Colonic mucosa (tissue), 4 donors: Measurements from ENCODE around the gene C16orf74. TPM values are rescaled to one million over a fixed set of nuclear protein-coding genes. Genes with fewer than 3 reads are reported as not detected.

Experiments
- DNase-seq: peaks from one replicate; pipeline ENCODE4 v3.0.0-alpha.2; 2020
- H3K27ac ChIP-seq: fragments of 200-600 bp; one replicate; pipeline ENCODE4 v1.8.0; 2021
- H3K27me3 ChIP-seq: fragments of 200-600 bp; one replicate; pipeline ENCODE4 v1.8.0; 2021
- H3K36me3 ChIP-seq: fragments of 200-600 bp; one replicate; pipeline ENCODE4 v1.8.0; 2021
- H3K4me1 ChIP-seq: fragments of 200-600 bp; one replicate; pipeline ENCODE4 v1.8.0; 2021; ENCODE audit warnings: mild to moderate bottlenecking
- H3K4me3 ChIP-seq: fragments of 200-600 bp; one replicate; pipeline ENCODE4 v1.8.0; 2021
- H3K9ac ChIP-seq, 2 donors: one replicate each; pipeline ENCODE4 v1.7.0; 2013; ENCODE audit warnings: control low read depth in 2 of 2, low read depth in 2 of 2, low read length in 2 of 2
- H3K9me3 ChIP-seq: fragments of 200-600 bp; one replicate; pipeline ENCODE4 v1.8.0; 2021
- CTCF ChIP-seq: fragments of 200-600 bp; IDR thresholded peaks from one replicate; pipeline ENCODE4 v1.8.0; 2022; ENCODE audit warnings: antibody characterized with exemption, mild to moderate bottlenecking
- intact Hi-C: fragments of 100-400 bp; cut with DNase I; formaldehyde crosslinking; loops from one replicate; pipeline ENCODE4 v1.14.1; 2022
- total RNA-seq, 2 donors: library from RNA; stranded (reverse); fragmentation: NEBNext Ultra II Directional in 1 of 2; extraction: Animal tissue kit (Norgen Biotek cat#: 25700) in 1 of 2; gene quantifications; one replicate each; pipeline ENCODE4 v1.2.1, GENCODE V29; 2021
- donor health status: healthy.
- donor health status: DM: no; HTN: no; CAD: no.
- donor health status: DM: no; HTN: no; CAD: no.

Gene C16orf74
- total RNA-seq, 2 donors from 2014 or later: 0.37 to 0.96 TPM

DNA sequence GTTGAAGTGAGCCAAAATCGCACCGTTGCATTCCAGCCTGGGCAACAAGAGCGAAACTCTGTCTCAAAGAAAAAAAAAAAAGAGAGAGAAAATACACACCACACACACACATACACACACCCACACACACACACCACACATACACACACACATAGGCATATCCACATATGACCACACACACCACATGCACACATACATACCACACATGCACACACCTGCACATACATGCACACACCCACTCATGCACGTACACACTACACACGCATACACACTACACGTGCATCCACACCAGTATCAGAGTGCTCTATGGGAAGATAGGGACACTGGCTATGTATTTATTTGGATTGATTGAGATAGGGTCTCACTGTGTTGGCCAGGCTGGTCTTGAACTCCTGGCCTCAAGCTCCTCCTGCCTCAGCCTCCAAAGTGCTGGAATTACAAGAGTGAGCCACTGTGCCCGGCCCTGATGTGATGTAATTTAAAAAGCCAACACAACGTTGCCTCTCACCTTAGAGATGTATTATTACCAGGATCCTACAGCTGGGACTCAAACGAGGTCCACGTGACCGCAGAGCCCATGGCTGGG is 44.4 kb downstream of the C16orf74 start:
- intact Hi-C loops: no loop called here
- Histone ChIP-seq H3K36me3 (no peaks in the 10 kb centered on the region), H3K9me3 (no peaks in the 10 kb centered on the region), H3K4me3 (no peak overlapping the region), H3K27me3 (no peaks in the 10 kb centered on the region), H3K4me1 (no peaks in the 10 kb centered on the region), H3K9ac (no peak overlapping the region), H3K27ac (no peak overlapping the region)
- DNase-seq: no peak
- no peak for TF ChIP-seq CTCF

GRCh38 chr16:85704900-85705846 is 45.7 kb downstream of the C16orf74 start:
- H3K4me1 ChIP-seq: no peaks in the 10 kb centered on the region
- H3K9me3 ChIP-seq: no peaks in the 10 kb centered on the region
- H3K9ac ChIP-seq: no peak overlapping the region
- DNase-seq: no peak
- no peak overlapping the region for H3K4me3 ChIP-seq
- H3K36me3 ChIP-seq: no peaks in the 10 kb centered on the region
- intact Hi-C loops: no loop called here
- H3K27me3 ChIP-seq: no peaks in the 10 kb centered on the region
- no peak overlapping the region for H3K27ac ChIP-seq
- TF ChIP-seq CTCF: no peak

DNA sequence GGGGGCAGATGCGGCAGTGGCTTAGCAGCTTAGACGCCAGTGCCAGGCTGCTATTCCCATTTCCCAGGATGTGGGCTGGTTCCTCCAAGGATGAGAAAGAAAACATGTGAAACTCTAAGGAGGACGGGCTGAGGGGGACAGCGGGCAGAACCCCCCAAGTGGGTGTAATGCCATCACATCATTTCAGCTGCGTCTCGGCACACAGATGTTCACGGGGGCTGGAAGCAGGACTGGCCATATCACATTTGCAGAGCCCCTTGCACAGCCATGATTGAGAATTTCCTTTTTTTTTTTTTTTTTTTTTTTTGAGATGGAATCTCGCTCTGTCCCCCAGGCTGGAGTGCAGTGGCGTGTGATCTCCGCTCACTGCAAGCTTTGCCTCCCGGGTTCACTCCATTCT is 46.9 kb downstream of the C16orf74 start:
- no peak for TF ChIP-seq CTCF
- no peak overlapping the region for H3K27ac ChIP-seq
- intact Hi-C loops: no loop called here
- H3K9ac ChIP-seq: no peak overlapping the region
- no peaks in the 10 kb centered on the region for H3K9me3 ChIP-seq
- DNase-seq: no peak
- H3K4me1 ChIP-seq: no peaks in the 10 kb centered on the region
- no peaks in the 10 kb centered on the region for H3K36me3 ChIP-seq
- H3K4me3 ChIP-seq: no peak overlapping the region
- H3K27me3 ChIP-seq: no peaks in the 10 kb centered on the region

GRCh38 chr16:85699628-85700027 is 51.3 kb downstream of the C16orf74 start:
- Histone ChIP-seq H3K27me3 (no peaks in the 10 kb centered on the region), H3K9me3 (no peaks in the 10 kb centered on the region), H3K9ac (no peak overlapping the region), H3K36me3 (no peaks in the 10 kb centered on the region), H3K4me3 (no peak overlapping the region), H3K4me1 (no peaks in the 10 kb centered on the region), H3K27ac (no peak overlapping the region)
- TF ChIP-seq CTCF: no peak
- DNase-seq: no peak
- intact Hi-C loops: no loop called here

- Histone ChIP-seq H3K27me3 (no peaks in the 10 kb centered on the region), H3K9ac (no peak overlapping the region), H3K9me3 (no peaks in the 10 kb centered on the region), H3K4me3 (no peak overlapping the region), H3K36me3 (no peaks in the 10 kb centered on the region), H3K4me1 (no peaks in the 10 kb centered on the region), H3K27ac (no peak overlapping the region)
- intact Hi-C loops: no loop called here
- no peak for TF ChIP-seq CTCF
- no peak for DNase-seq
These were observed 51.8 kb downstream of the C16orf74 start for GRCh38 chr16:85698935-85699558.
